Measurements from ENCODE around the gene SPAG9.
A peak's percentile ranks its signal among the peaks of the same experiment; 100 is the strongest.
"Not testable (repeated sequence)": the region's sequence is repeated elsewhere in the genome, so short reads cannot be mapped to it uniquely, and the experiment has no call there.

The SPAG9 gene

GRCh38 chr17:51142597-51142996 lies 21.9 kb upstream of the SPAG9 start:
- DNase-seq = no peak

GRCh38 chr17:51135956-51136355 lies 15.3 kb upstream of the SPAG9 start:
- DNase-seq = no peak

- DNase-seq = no peak
These were observed 12.7 kb upstream of the SPAG9 start for GRCh38 chr17:51133365-51133764.

GRCh38 chr17:51132964-51133319 lies 12.3 kb upstream of the SPAG9 start:
- no peak for DNase-seq

GRCh38 chr17:51128076-51128475 lies 7.4 kb upstream of the SPAG9 start:
- no peak for DNase-seq

- no peak for DNase-seq
These were observed 4.2 kb upstream of the SPAG9 start for GRCh38 chr17:51124640-51125503.

DNA sequence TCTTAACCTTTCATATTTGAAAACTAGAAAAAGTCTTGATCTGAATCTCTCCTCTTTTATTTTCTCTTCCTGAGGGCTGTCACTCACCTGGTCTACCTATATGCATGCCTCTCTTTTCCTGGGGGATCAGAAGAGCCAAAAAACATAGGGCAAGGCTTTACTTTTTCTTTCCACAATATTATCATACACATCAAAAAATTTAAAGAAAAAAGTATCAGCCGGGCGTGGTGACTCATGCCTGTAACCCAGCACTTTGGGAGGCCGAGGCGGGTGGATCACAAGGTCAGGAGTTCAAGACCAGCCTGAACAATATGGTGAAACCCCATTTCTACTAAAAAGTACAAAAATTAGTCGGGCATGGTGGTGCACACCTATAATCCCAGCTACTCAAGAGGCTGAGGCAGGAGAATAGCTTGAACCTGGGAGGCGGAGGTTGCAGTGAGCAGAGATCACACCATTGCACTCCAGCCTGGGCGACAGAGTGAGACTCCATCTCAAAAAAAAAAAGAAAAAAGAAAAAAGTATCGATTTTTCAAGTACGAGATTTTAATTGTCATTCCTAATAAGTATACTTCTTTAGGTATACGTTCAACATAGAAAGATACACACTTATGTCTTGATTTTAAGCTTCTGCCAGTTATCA lies 1.9 kb upstream of the SPAG9 start:
- DNase-seq = not testable (repeated sequence)

DNA sequence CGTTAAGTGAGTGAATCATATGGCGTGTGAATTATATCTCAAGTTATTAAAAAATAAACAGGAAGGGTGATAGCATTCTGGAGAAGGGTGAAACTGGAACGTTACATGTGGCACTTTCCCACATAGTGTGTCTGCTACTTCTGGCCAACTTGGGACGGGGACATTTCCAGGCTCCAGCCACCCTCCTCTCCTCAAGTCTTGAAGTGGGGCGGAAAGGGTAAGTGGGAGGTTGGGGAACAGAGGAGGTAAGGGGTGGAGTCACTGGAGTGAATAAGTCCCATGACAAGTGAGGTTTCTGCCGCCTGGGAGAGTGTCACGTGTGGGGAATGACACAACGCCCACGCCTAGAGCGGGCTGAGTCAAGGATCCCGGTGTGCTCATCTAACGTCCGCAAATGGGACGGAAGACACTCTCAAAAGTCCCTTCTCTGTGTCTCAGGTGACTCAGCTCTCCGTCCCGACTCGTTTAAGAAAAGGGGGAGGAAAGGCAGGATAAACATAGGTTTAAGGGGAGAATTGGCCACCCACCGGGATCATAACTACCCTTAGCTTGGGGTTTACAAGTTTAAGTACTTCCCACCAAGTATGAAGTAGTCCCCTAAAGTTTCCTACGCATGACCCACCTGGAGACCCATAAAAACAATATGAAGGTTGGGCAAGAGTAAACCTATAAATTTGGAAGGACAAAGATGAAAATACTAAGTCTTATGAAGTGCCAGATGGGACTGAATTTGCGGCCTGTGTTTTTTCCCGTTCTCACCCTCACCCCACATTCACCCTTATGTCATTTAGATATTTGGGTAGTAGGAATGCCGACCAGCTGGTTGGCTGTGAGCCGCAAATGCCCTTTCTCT lies 1.2 kb upstream of the SPAG9 start:
- peak; percentile 88 for DNase-seq

DNA sequence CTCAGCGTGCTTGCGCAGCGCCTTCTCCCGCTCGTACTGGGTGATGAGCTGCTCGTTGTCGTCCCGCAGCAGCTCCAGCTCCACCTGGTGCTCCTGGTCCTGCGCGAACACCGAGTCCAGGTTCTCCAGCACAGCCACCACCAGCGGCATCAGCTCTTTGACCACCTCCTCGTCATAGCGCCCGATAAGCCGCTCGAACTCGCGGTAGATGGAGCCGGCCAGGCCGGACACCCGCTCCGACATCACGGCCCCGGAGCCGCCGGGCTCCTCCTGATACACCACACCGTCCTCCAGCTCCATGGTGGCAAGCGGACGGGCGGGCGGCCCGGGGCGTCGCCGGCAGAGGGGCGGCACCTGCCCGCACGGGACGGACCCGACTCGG lies 320 bp downstream of the SPAG9 start:
- no peak for DNase-seq

GRCh38 chr17:51119415-51120356 lies 982 bp downstream of the SPAG9 start:
- peak; percentile 27 for DNase-seq

DNA sequence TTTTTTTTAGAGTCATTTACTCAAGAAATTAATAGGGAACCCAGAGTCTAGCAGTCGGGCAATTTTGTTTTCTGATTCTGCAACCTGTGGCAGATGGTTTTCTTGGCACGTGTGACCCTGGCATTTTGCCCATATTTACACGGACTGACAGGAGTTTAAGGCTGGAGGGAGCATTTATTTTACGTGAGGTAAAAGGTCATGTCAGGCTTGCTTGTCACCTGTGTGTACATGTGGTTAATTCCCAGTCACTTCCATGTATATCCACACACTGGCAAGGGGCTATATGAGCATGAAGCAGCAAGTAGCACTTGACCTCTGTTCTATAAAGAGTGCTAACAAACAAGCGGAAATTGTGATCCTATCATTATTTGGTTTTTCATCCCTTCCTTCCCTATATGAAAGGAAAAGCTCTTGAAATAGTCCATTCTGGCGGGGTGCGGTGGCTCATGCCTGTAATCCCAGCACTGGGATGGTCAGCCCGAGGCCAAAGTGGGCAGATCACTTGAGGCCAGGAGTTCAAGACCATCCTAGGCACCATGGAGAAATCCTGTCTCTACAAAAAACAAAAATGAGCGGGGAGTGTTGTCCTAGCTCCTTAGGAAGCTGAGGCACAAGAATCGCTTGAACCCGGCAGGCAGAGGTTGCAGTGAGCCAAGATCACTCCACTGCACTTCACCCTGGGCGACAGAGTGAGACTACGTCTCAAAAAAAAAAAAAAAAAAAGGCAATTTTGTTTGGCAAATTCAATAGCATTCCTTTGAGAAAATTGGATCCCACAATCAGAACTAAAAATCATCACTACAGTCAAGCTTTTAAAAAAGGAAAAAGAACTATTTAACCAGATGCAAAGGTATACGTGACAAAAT lies 2.1 kb downstream of the SPAG9 start:
- DNase-seq = no peak

DNA sequence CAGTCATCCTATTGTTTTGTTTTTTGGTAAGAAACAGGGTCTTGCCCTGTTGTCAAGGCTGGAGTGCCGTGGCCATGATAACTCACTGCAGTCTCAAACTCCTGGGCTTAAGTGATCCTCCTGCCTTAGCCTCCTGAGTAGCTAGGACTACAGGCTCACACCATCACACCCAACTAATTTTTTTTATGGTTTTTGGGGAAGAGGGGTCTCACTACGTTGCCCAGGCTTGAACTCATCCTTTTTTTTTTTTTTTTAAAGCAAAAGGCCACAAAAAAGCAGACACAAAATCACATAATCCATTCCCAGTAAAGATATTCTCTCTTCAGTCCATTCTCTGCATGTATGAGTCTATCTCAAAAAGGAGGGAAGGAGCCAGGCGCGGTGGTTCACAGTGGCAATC lies 5.5 kb downstream of the SPAG9 start:
- no peak for DNase-seq

- DNase-seq = peak; percentile 3
These were observed 8.1 kb downstream of the SPAG9 start for GRCh38 chr17:51112303-51113222.

DNA sequence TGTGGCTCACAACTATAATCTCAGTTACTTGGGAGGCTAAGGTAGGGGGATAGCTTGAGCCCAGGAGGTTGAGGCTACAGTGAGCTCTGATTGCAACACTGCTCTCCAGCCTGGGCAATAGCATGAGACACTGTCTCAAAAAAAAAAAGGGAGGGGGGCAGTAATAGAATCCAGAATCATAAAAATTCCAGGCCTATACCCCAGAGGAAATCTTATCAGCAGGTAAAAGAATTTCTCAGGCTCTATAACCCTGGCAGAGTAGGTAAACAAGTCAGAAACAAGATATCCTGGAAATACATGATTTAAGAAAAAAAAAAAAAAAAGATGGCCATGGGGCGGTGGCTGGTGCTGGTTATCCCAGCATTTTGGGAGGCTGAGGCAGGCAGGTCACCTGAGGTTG lies 12.9 kb downstream of the SPAG9 start:
- DNase-seq = no peak

DNA sequence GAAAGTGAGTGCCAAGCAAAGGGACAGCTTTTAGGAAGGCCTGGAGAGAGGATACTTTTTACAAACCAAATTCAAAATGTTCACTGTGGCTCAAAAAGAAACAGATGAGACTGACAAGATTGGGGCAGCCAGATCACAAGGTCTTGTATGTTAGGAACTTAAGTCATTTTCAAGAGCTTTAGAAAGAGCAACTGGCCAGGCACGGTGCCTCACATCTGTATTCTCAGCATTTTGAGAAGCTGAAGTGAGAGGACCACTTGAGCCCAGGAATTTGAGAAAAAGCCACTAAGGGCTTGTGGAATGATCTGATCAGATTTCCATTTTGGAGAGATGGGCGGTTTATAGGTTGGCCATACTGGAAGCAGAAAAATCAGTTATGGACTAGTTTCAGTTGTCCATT lies 17.2 kb downstream of the SPAG9 start:
- DNase-seq = no peak

DNA sequence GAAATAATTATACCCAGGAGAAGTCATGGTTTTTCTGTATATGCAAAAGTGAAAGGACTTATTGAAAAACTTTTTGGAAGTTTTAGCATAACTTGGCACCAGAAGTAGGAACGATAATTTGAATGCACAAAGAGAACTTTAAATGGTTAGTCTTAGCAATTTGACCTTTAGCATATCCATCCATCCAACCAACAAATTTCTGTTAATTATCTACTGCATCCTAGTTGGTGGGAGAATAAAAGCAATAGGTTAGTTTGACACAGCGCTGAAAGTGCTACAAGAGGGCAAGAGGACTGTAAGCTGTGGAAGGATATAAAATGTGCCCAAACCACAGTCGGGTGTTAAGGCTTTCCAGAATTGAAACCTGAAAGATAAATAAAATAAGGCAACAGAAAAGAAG lies 17.6 kb downstream of the SPAG9 start:
- no peak for DNase-seq

DNA sequence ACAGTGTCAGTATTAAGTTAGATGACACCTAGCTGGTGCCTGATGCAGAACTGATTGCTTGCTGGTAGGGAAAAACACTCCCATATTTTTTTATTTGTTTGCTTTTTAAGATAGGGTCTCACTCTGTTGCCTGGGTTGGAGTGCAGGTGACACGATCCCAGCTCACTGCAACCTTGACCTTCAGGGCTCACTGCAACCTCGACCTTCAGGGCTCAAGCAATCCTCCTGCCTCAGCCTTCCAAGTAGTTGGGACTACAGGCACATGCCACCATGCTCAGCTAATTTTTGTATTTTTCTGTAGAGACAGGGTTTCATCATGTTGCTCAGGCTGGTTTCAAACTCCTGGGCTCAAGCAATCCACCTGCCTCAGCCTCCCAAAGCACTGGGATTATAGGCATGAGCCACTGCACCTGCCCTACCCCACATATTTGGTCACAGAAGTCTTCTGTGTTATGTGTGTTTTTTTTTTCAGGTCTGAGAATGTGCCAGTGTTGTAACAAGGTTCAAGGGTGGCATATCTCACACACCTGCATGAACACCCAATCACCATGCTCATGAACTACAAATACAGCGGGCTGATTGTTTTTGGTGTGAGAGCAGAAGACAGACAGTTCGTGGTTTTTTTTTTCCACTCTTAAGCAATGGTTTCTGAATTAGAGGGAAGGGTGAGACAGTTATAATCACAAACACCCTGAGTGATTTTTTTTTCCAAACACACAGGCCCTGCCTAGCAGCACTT lies 22.8 kb downstream of the SPAG9 start:
- DNase-seq = no peak

DNA sequence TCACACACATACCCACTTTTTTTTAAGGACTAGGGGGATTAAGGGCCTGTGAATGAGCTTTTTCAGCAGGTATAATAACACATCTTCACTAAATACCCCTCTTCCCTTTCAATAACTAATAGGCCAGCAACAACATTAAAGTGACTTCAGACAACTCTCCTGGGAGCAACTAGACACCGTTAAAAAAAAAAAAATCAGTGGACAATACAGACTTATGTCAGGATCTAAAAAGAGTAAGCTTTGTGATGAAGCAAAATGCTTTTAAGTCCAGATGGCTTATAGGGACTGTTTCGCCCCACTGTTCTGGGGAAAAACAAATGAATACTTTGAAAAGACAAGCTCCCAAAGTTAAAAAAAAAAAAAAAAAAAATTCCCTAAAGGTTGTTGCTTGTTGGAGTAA lies 29.0 kb downstream of the SPAG9 start:
- DNase-seq = no peak

DNA sequence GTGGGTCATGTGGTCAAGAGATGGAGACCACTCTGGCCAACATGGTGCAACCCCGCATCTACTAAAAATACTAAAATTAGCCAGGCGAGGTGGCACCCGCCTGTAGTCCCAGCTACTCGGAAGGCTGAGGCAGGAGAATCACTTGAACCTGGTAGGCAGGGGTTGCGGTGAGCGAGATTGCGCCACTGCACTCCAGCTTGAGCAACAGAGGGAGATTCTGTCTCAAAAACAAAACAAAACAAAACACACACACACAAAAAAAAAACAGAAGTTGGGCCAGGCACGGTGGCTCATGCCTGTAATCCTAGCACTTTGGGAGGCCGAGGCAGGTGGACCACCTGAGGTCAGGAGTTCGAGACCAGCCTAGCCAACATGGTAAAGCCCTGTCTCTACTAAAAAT lies 31.8 kb downstream of the SPAG9 start:
- not testable (repeated sequence) for DNase-seq

Measured in fibroblast of skin of abdomen (primary cell).